ENCODE results near the gene CD7.

Gene CD7

DNA sequence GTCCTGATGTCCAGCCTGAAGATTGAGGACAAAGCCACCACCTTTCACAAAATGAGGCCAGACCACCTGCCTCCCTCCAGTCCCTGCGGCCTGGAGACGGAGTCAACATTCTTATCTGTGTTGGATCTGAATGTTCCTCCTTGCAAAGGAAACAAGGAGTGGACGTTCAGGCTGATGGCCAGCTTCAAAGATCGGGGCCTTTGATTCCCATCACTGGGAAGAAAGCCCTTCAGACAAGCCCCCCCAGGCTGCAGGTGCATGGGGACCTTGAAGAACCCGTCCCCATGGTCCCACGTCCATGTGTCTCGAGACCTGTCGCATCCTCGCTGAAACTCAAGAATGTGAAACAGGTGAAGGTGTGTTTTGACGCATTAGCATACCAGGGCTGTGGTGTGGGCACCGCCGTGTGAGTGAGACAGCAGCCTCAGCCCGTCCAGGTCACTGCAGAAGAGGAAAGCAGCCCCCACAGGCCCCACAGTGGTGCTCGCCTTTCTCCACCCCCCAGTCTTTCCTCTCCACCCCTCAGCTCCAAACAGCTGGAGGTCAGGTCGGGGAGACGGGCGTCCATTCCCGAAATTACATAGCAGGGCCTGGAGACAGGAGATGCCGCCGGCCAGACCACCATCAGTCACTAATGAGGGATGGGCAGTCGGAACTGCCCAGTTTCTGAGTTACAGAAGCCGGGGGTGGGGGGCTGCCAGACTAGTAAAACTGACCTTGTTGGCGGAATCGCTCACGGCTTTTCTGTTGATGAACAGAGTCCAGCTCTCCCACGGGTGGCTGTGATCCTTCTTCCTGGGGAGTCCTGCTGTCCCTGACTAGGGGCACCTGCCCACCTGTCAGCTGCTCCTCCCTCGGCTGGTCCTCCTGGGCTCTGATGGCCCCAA, 43.0 kb downstream of the CD7 start:
- DNase-seq (ENCODE audit: extremely low read depth, insufficient read length) = no peak
- TF ChIP-seq, protein P1, sequence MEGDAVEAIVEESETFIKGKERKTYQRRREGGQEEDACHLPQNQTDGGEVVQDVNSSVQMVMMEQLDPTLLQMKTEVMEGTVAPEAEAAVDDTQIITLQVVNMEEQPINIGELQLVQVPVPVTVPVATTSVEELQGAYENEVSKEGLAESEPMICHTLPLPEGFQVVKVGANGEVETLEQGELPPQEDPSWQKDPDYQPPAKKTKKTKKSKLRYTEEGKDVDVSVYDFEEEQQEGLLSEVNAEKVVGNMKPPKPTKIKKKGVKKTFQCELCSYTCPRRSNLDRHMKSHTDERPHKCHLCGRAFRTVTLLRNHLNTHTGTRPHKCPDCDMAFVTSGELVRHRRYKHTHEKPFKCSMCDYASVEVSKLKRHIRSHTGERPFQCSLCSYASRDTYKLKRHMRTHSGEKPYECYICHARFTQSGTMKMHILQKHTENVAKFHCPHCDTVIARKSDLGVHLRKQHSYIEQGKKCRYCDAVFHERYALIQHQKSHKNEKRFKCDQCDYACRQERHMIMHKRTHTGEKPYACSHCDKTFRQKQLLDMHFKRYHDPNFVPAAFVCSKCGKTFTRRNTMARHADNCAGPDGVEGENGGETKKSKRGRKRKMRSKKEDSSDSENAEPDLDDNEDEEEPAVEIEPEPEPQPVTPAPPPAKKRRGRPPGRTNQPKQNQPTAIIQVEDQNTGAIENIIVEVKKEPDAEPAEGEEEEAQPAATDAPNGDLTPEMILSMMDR (IDR thresholded peaks at IDR 0.05; ENCODE audit: insufficient read depth, low read length, poor library complexity, severe bottlenecking) = no peak
- Histone ChIP-seq H3K4me3 (replicated peaks; ENCODE audit: low read depth, low read length) (no peak overlapping the region), H3K36me3 (ENCODE audit: control insufficient read depth, insufficient read depth, low read length) (peaks cover 10% of the 10 kb centered on the region), H3K27me3 (replicated peaks; ENCODE audit: control insufficient read depth, insufficient read depth, low read length) (no peaks in the 10 kb centered on the region)

DNA sequence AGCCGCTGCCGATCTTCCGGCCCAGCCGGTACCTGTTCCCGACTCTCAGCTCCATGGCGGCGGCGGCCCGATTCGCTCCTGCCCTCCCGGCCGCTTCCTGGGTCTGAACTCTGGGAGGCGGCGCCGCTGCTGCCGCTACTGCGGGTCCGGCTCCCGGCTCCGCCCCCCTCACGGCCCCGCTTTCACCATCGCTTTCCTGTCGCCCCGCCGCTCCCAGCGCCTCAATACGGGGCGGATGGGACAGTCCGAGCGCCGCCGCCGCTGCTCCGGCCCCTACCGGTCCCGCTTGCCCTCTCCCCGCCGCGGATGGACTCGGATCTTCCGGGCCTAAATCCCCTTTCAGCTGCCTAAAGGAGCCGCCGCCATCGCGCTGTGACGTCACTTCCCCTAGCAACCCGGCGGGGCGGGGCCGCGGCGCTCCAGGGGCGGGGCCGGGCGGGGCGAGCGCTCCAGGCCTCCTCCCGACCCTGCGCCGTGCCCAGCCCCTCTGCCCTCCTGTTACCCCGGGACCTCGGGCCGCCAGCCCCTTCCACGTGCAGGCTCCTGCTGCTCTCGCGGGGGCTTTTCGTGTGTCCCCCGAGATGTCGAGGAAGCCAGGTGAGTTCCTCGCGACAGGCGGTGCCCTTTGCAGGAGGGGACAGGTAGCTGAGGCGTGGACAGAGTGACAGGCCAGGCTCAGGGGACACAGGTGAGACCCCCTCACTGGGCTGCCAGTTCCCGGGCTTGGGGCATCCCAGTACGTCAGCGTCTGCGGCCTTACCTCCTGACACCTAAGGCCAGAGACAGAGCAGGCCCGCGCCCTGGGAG, 43.9 kb downstream of the CD7 start, which contains the start of gene CSNK1D:
Gene CSNK1D, minus strand, starts transcription at position 374 of the 807 bp plus-strand sequence. Its CDS starts 319 bp downstream, at position 55.
- H3K36me3 ChIP-seq (ENCODE audit: control insufficient read depth, insufficient read depth, low read length) = peaks cover 14% of the 10 kb centered on the region
- TF ChIP-seq, protein P1 (IDR thresholded peaks at IDR 0.05; ENCODE audit: insufficient read depth, low read length, poor library complexity, severe bottlenecking) = no peak
- H3K4me3 ChIP-seq (replicated peaks; ENCODE audit: low read depth, low read length) = peak within 1 kb of the TSS; percentile 91
- peak; percentile 89 for DNase-seq (ENCODE audit: extremely low read depth, insufficient read length)
- H3K27me3 ChIP-seq (replicated peaks; ENCODE audit: control insufficient read depth, insufficient read depth, low read length) = no peaks in the 10 kb centered on the region

DNA sequence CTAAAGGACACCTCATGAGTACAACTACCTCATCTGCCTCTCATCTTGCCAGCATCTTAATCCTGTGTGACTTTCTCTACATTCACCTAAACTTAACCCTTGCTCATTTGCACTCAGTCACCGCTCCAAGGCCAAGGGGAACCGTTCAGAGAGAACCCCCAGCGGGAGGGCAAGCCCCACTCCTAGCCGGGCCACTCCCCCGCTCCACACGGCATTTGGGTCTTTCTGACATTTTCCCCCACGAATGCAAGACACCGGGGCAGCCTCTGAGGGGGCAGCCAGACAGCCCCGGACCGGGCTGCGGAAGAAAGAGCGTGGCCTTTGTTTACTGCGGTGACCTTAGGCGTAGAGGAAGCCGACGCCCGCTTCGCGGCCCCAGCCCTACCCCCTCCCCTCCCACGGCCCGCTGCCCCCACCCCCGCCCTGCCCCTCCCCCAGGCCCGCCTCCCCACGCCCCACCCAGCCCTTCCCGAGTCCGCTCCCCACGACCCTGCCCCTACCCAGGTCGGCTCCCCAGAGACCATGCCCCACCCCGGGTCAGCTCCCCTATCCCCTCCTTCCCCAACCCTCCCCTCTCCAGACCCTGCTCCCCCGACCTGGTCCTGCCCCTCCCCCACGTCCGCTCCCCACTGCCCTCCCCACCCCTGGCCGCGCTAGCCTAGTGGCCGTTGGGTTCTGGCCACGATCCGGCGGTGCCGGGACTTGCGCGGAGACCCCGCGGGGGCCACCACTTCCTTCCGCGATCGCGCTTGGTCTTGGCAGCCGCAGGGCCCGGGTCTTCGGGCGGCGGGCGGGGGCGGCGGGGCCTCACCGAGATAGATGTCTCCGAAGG, 44.7 kb downstream of the CD7 start:
- Histone ChIP-seq H3K36me3 (ENCODE audit: control insufficient read depth, insufficient read depth, low read length) (peaks cover 18% of the 10 kb centered on the region), H3K4me3 (replicated peaks; ENCODE audit: low read depth, low read length) (peak overlapping the region; percentile 91), H3K27me3 (replicated peaks; ENCODE audit: control insufficient read depth, insufficient read depth, low read length) (no peaks in the 10 kb centered on the region)
- TF ChIP-seq, protein P1 (IDR thresholded peaks at IDR 0.05; ENCODE audit: insufficient read depth, low read length, poor library complexity, severe bottlenecking) = no peak
- DNase-seq (ENCODE audit: extremely low read depth, insufficient read length) = peak; percentile 42

DNA sequence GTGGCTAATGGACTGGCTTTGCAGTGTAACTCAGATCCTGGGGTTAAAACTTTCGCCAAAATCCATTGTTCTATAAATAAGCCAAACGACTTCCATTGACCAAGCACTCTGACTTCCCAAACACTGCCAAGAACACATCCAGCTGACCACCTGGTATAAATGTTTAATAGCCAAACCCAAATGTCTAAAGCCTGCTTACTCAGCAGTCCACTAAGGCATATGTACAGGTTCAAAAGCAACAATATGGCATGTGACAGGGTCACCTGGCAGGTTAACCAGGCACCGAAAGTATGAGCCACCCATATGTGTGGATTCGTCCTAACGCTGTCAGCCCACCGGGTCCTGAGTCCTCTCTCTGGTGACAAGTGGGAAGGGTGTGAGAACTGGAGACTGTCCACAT, 46.0 kb downstream of the CD7 start:
- Histone ChIP-seq H3K4me3 (replicated peaks; ENCODE audit: low read depth, low read length) (no peak overlapping the region), H3K27me3 (replicated peaks; ENCODE audit: control insufficient read depth, insufficient read depth, low read length) (no peaks in the 10 kb centered on the region), H3K36me3 (ENCODE audit: control insufficient read depth, insufficient read depth, low read length) (peaks cover 19% of the 10 kb centered on the region)
- DNase-seq (ENCODE audit: extremely low read depth, insufficient read length) = no peak
- TF ChIP-seq, protein P1 (IDR thresholded peaks at IDR 0.05; ENCODE audit: insufficient read depth, low read length, poor library complexity, severe bottlenecking) = no peak

DNA sequence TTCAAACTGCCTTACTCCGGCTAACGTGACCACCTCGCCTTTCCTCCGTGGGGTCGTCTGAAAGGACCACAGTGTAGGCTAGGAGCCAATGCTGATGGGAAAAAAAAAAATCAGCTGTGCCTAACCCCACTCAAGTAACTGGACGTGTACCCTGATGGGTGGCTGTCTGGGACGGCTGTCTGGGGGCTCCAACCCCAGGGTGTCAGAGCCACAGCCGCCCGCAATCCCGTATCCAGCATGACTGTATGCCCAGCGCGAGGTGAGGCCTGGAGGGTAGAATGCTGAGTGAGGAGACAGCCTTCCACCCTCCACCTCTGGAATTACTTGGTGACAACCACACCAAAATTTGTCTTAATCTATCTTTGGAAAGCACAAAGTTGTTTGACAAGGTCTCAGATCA, 46.8 kb downstream of the CD7 start:
- Histone ChIP-seq H3K27me3 (replicated peaks; ENCODE audit: control insufficient read depth, insufficient read depth, low read length) (no peaks in the 10 kb centered on the region), H3K36me3 (ENCODE audit: control insufficient read depth, insufficient read depth, low read length) (peaks cover 26% of the 10 kb centered on the region), H3K4me3 (replicated peaks; ENCODE audit: low read depth, low read length) (no peak overlapping the region)
- DNase-seq (ENCODE audit: extremely low read depth, insufficient read length) = no peak
- TF ChIP-seq, protein P1 (IDR thresholded peaks at IDR 0.05; ENCODE audit: insufficient read depth, low read length, poor library complexity, severe bottlenecking) = no peak
